ENCODE measurements around the gene SPSB1.

Gene SPSB1

DNA sequence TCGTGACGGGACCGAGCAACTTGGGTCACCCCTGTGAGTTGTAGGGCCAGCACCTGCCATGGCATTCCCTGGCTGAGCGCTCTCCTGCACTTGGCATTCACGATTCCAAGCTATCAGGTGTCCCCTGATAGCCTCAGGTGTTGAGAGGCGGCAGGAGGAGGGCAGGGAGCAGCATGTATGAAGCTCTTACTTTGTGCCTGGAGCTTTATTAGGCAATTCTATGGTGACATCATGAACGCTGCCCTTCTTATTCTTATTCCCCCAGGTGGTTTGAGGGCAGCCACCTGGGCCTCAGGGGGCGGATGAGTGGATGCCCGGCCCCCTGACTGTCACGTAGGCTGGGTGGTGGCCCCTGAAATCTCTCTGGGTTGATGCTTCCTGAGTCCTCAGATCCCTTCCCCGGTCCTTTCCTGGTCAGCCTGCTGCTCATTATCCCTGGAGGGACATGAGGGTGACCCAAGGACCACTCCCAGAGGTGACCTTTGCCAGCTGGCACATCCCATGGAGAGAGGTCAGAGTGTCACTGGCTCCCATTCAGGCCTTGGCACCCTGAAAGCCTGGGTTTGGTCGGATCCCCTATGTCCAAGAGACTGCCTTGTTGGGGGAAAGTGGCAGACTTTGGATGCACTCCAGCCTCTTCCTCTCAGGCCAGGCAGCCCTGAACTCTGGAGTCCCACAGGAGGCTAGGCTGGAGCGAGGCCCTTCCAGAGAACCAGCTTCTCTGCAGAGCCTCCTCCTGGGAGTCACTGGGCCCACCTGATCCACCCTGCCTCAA, 51.9 kb downstream of the SPSB1 start:
- DNase-seq (ENCODE audit: low spot score), result no peak

DNA sequence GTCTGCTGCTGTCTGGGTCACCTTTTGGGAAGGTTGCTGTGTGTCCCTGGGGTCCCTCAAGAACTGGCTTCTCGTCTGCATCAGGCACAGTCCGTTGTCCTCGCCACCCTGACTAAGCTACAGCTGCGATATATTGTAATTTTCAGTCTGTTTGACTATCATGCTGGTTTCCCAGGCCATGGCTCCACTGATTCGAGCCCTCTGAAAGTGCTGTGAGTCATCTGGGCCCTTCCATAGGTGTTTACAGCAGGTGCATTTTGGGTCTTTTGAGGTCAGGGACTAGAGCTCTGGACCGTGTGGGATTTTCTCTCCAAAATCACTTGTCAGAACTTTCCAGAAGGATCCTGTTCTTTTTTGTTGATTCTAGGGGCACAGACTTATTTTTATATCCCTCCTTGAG, 52.8 kb downstream of the SPSB1 start:
- no peak for DNase-seq (ENCODE audit: low spot score)

DNA sequence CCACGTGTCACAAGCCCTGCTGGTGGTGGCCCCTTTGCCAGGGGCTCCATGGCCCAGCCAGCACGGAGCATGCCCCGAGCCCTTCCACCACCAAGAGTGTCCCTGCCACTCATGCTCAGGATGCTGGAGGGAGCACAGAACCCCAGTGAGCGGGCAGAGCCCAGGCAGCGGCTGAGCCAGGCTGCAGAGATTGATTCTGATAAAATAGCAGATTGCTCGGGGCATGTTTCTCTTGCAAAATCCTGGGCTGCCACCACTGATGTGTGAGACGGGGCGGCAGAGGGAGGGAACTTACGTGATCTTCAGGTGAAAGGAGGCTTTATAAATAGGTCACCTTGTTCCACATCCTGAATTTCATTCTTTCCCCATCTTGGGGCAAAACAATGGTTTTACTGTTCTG, 53.2 kb downstream of the SPSB1 start:
- DNase-seq (ENCODE audit: low spot score), result no peak

DNA sequence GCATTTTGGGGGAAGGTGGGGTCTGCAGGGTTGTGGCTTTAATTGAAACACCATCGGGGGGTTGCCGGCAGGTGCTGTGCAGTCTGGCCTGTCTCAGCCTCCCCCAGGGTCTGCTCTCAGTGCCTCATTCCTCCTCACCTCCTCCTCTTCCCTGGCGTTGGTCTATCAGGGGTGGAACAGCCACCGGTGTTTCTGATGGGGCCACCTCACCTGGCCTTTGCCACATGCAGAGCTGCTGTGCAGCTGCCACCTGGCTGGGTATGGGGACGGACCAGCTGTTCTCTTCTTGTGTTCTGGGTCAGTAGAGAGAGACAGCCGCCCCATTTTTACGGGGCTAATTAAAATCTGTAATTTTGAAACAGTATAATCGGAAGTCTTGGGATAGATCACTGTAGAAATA, 53.9 kb downstream of the SPSB1 start:
- DNase-seq (ENCODE audit: low spot score), result no peak

DNA sequence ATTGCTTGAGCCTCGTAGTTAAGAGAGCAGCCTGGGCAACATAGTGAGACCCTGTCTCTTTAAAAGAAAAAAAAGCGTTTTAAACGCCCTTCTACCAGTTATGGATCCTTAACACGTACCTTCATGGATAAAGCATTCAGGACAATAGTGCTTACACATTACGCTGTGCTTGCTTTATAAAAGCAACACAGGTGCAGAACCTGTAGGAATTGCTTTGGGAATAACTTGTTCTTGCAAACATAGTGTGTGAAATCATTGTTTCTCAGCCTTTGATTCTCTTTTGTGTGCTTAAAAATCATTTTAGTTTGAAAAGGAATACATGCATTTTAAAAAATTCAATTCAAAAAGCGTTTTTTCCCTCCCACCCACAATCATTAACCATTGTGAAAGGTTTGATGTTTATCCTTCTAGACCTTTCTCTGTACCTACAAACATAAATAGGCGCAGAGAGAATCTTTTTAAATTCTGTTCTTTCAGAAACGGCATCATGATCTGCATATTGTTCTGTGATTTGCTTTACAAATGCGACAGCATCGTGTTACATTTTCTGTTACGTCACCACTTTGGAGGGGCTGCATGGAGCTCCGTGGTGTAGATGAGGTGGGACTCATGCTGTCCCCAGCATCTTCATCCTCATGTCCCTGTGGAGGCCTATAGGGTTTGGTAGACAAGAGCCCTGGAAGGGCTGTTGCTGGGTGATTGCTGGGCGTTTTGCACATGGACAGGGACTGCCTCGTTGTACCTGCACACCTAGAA, 54.6 kb downstream of the SPSB1 start:
- DNase-seq (ENCODE audit: low spot score), result no peak

DNA sequence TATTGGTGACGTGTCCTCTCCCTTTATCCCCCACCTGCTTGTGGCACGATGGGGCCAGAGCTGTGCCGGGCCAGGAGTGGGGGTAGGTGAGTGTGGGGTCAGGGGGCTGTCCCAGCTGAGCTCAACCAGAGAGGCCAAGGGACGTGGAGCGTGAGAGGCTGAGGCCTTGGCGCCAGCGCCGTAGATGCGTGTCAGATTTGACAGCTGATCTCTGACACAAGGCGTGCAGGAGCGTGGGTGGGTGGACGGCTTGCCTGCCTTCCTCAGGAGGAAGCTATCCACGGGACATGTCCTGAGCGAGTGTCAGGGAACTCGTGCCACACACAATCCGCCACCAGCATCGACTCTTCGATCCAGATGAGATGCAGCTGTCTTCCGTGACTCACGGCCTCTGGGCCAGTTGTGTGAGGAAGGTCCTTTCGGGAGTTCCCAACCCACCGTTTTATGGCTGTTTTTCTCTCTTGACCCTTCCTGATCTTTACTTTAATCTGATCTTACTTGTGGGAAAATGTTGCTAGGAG, 56.7 kb downstream of the SPSB1 start:
- no peak for DNase-seq (ENCODE audit: low spot score)

DNA sequence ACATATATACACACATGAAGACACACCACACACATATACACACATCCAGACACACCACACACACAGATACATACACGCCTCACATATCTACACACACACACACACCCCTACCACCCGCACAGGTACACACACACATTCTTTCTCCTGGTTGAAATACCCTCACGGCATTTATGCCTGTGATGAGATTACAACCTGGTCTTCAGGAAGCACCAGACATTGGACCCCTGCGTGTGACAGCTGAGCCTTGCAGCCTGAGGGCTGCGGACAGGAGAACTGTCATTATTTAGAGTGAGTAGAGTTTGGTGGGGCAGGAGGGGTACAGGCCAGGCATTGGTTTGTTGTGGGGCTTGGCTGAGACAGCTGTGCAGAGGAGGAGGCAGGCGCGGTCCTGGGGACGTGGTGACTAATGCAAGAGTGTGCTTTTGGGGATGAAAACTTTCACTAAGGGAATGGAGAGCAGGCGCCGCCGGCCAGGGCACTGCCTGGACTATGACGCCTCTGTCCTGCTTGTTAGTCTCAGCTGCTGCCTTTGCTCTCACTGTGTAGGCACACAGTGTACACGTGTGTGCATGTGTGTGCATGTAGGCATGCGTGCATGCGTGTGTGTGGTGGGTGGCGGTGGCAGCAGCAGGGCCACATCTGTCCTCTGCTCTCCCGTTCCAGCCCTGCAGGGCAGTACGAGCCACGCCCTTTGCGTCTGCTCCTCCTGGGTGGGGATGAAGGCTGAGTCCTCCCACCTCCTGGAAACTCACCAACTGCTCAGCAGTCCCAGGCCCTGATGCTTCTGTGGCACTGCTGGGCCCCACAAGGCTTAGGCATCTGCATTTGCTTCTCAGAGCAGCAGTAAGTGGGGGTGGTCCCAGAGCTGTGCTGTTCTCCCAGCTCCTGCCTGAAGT, 57.6 kb downstream of the SPSB1 start:
- DNase-seq (ENCODE audit: low spot score), result no peak

DNA sequence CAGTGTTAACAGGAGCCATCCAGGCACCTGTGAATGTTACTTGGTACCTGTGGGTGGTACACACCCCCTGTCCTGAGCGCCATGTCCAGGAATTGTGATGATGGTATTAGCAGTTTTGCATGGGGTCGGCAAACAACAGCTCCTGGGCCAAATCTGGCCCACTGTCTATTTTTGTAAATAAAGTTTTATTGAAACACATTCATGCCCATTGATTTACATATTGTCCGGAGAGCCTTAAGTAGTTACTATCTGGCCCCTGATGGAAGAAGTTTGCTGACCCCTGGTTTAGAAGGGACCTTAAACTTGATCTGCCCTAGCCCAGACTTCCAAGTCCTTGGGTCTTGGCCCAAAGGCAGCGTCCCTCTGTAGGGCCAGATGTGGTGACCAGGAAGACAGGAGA, 58.3 kb downstream of the SPSB1 start:
- DNase-seq (ENCODE audit: low spot score), result no peak

DNA sequence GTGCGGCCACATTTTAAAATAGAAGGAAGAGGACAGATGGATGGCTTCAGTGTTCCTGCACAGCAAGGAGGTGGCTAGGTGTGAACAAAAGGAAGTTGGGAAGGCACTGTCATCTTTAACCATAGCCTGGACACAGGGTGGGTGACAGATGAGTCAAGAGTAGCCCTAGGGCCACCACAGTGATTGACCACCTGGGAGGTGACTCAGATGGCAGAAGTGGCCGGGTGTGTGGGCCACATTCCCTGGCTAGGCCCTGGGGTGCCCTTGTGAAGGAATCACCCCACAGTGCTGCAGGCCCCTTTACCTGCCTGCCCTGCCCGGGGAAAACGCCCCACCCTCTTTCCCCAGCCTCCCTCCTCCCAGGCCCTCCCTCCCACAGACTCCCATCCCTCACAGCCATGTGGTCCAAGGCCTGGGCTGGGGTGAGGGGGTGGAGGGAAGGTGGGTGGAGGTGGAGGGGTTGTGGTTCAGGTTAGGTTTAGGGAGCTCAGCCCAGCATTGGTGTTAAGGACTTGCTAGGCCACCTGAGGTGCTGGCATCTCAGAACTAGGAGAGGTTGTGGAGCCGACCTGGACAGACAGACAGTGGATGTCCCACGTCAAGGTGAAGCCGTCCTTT, 59.1 kb downstream of the SPSB1 start:
- DNase-seq (ENCODE audit: low spot score), result no peak

DNA sequence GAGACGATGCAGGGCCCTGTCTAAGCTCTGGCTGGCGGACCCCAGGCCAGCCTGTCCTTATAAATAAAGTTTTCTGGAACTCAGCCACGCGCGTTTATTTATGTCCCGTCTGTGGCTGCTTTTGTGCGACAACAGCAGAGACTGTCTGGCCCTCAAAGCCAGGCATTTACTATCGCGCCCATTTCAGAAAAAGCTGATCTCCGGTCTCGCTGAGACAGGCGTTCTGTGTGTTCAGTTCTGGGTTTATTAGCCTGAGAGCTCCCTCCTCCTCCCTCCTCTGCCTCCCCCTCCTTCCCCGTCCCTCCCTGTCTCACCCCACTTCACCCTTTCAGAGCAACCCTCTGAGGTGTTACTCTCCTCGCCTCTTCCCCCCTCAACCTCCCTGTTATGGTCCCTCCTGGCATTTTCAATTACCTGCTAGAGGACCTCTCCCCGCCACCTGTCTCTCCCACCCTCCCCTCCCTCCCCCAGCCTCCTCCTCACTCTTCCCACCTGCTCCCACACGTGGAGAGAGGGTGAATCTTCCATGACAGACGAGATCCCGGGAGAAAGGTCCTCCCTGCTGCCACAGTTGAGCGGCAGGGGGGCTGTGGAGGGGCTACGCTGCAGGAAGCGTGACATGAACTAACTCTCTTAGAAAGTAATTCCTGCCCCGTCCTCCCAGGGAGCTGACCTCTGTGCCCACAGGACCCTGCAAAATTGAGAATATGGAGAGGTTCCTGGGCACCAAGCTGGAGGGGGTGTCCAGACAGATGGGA, 59.9 kb downstream of the SPSB1 start:
- no peak for DNase-seq (ENCODE audit: low spot score)

DNA sequence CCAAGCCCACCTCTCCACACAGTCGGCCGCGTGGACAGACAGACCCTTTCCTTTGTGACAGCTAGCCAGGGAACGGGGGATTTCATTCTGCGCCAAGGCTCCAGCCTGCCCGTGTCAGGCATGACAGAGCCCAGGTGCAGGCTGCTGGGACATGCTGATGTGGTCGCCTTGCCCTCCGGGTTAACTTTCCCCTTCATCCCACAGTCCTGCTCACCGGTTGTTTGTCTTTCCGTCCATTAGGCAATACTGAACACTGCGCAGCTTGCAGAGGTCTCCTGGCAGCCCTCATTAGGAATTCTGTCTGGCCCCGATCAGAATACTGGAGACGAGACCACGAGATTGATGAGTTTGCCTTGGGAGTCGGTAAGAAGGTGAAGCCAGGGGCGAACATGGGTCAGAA, 62.8 kb downstream of the SPSB1 start:
- DNase-seq (ENCODE audit: low spot score), result no peak

DNA sequence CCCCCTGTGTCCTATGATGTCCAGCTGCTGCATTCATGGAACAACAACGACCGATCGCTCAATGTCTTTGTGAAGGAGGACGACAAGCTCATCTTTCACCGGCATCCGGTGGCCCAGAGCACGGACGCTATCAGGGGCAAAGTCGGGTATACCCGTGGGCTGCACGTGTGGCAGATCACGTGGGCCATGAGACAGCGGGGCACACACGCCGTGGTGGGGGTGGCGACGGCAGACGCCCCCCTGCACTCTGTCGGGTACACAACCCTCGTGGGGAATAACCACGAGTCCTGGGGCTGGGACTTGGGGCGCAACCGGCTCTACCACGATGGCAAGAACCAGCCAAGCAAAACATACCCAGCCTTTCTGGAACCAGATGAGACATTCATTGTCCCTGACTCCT, 63.3 kb downstream of the SPSB1 start:
- no peak for DNase-seq (ENCODE audit: low spot score)

DNA sequence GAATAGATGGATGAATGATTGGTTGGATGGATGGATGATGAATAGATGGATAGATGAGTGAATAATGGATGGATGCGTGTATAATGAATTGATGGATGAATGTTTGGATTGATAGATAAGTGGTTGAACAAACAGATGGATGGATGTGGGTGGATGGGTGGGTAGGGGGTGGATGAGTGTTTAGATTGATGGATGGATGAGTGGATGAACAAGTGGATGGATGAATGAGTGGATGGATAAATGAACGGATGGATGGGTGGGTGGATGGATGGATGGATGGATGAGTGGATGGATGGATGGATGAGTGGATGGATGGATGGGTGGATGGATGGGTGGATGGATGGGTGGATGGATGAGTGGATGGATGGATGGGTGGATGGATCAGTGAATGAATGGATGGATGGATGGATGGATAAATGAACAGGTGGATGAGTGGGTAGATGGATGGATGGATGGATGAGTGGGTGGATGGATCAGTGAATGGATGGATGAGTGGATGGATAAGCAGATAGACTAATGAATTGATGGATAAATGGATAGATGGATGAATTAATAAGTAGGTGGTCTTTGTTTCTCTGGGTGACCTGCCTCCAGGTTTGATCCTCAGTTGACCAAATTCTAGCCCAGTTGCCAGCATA, 64.3 kb downstream of the SPSB1 start:
- no peak for DNase-seq (ENCODE audit: low spot score)

DNA sequence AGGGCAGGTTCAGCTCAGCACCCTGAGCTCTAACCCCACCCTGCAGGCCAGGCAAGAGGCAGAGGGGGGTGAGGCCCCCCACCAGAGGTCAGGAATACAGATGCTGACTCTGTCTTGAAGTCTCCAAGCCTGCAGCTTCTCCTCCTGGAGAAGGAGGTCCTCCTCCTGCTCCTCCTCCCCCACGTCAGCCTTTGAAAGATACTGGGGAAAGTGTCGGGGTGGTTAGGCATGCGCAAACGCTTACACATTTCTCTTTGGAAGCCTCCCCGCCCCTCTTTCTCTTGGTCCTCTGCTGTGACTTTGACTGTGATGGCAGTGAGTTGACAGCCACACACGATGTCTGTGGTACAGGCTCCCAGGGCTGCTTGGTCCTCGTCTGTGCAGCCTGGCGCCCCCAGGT, 65.3 kb downstream of the SPSB1 start:
- no peak for DNase-seq (ENCODE audit: low spot score)

DNA sequence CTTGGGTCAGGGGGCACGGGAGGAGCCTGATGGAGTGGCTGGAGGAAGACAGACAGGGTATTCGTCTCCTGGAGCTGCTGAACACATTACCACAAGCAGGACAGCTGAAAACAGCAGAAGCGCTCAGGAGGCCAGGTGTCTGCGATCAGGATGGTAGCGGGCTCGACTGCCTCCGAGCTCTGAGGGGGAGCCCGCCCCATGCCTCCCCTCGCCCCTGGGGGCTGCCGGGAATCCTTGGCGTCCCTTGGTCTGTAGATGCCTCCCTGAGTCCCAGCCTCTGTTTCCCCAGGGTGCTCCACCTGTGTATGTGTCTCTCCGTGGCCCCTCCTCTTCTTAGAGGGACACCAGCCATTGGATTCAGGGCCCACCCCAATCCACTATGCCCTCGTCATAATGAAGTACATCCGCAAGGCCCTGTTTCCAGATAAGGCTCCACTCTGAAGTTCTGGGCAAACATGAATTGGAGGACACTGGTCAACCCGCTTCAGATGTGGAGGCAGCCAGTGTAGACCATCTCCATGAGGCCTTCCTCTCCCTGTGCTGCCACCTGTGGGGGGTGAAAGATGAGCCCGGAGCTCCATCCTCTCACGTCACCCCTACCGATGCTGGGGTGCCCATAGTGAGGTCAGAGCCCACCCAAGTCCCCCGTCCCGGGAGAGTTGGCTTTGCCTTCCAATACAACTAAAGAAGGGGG, 67.8 kb downstream of the SPSB1 start:
- DNase-seq (ENCODE audit: low spot score), result no peak

DNA sequence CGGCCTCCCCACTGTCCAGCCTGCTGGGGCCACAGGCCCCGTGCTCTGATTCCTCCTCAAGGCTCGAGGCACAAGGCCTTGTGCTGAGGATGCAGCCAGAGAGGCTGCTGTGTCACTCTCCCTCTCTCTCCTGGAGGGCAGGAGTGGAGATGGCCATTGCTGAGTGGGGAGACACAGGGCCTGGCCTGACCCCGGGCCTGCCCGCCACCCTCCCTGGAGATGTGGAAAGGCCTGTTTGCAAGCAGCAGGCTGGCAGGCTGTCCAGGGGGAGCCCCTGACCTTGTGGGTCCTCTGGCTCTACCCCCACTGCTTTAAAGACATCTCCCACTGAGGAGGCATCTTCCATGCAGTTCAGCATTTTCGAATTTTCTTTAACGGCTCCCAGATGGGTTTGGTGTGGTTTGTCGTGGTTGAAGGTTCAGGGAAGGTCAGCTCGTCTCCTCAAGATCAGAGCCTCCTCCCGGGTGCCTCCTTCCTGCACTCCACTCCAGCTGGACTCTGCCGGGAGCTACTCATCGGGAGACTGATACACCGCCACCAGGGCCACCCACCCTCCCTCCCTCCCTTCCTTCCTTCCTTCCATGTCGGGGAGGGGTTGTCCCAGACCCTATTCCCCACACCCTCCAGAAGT, 69.1 kb downstream of the SPSB1 start:
- DNase-seq (ENCODE audit: low spot score), result no peak

DNA sequence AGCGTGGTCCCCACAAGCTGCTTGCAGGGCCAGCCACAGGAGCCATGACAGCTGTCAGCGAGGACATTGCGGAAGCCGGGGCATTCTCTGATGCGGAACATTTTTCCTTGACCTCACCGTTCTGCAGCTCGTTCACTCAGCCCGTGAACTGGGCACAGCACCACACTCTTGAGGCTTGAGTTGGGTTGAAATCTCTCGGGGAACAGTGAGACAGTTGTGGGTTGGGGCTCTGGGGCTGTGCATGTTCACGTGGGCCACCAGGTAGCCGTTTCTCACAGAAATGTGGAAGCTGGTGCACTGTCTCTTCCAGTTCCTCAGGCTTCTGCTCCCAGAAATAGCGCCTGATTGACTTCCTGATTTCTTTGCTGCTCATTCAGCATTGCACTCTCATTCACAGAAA, 69.8 kb downstream of the SPSB1 start:
- DNase-seq (ENCODE audit: low spot score), result no peak

DNA sequence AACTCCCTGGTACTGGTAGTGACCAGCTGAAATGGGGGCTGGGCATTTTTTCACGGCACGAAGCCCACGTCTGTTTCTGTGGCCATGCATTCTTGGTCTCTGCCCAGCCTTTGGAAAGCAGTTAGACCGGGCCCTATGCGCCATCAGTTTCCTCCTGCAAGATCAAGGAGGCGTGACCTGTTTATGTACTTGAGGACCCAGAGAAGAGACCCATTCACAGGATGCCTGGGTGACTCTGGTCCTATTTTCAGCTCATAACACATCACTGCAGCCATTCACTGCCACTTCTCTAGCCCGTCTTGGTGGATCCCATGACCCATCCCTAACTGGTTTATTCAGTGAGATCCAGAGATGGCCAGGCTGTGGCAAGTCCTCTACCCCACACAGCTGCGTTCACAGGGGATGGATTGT, 70.4 kb downstream of the SPSB1 start:
- no peak for DNase-seq (ENCODE audit: low spot score)

DNA sequence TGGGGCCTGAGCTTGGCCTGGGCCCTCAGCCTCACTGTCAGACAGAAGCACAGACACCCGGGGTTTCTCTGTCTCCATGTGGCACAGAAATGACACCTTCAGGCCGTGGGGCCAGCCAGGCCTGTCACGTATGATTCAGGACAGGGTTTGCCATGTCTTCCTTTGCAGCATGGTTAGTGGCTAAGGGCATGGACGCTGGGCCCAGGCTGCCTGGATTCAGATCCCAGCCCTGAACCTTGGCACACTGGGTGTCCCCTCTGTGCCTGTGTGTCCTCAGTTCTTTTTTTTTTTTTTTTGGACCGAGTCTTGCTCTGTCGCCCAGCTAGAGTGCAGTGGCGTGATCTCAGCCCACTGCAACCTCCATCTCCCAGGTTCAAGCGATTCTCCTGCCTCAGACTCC, 73.6 kb downstream of the SPSB1 start:
- no peak for DNase-seq (ENCODE audit: low spot score)
